H1 (cell line): Measurements from ENCODE around the gene IL2RA. TPM values are rescaled to one million over a fixed set of nuclear protein-coding genes. Genes with fewer than 3 reads are reported as not detected.

Experiments used
- CTCF ChIA-PET: fragments of 300-600 bp; sonication (Branson Sonifier 250); formaldehyde crosslinking; loops from one replicate; lab custom pipeline; 2021; ENCODE audit not compliant: partially characterized antibody; lab: Charles Lee
- POLR2A ChIA-PET: fragments of 300-600 bp; sonication (Branson Sonifier 250); formaldehyde crosslinking; loops from one replicate; lab custom pipeline; 2021; ENCODE audit warnings: inconsistent platforms; ENCODE audit not compliant: partially characterized antibody; lab: Charles Lee
- DNase-seq, 2 experiments: peaks; one replicate each; pipeline versions ENCODE4 v3.0.0 to v3.0.0-alpha.2; 2010 to 2022; ENCODE audit warnings: low spot score in 2 of 2, low read depth in 1 of 2, mixed read lengths in 1 of 2
- FAIRE-seq: peaks from 2 replicates; lab custom pipeline; 2011; peaks lifted over from hg19 to GRCh38; lab: Jason Lieb, UNC
- H2AFZ ChIP-seq: 2 replicates; pipeline ENCODE4 v1.8.1; 2012; ENCODE audit warnings: low read length, inconsistent platforms
- H2AK5ac ChIP-seq: 2 replicates; pipeline ENCODE4 v1.6.1; 2013; ENCODE audit warnings: low read depth, low read length
- H2BK120ac ChIP-seq: replicated peaks from 2 replicates; pipeline ENCODE3; 2013; ENCODE audit warnings: low read depth, low read length, inconsistent platforms
- H2BK12ac ChIP-seq: 2 replicates; pipeline ENCODE4 v1.6.1; 2013; ENCODE audit warnings: low read depth, low read length
- H2BK15ac ChIP-seq: 2 replicates; pipeline ENCODE4 v1.6.1; 2013; ENCODE audit warnings: low read length
- H2BK20ac ChIP-seq: 2 replicates; pipeline ENCODE4 v1.6.1; 2013; ENCODE audit warnings: low read length
- H2BK5ac ChIP-seq: 2 replicates; pipeline ENCODE4 v1.6.1; 2013; ENCODE audit warnings: low read depth, low read length
- H3K14ac ChIP-seq: 2 replicates; pipeline ENCODE4 v1.6.1; 2013; ENCODE audit warnings: inconsistent platforms; ENCODE audit not compliant: insufficient read length
- H3K18ac ChIP-seq: 2 replicates; pipeline ENCODE4 v1.6.1; 2013; ENCODE audit warnings: low read length; ENCODE audit errors: extremely low read depth
- H3K23ac ChIP-seq: 2 replicates; pipeline ENCODE4 v1.6.1; 2013; ENCODE audit warnings: inconsistent platforms; ENCODE audit not compliant: insufficient read length
- H3K23me2 ChIP-seq: 2 replicates; pipeline ENCODE4 v1.6.1; 2013; ENCODE audit warnings: low read depth, low read length
- H3K27ac ChIP-seq: 2 replicates; pipeline ENCODE4 v1.6.1; 2011; ENCODE audit warnings: low read depth, low read length, inconsistent platforms
- H3K27me3 ChIP-seq, 4 experiments: replicated peaks in 1 of 4; 1 replicate in 1 of 4; 2 replicates in 3 of 4; pipeline versions ENCODE4 v1.6.1 to v1.8.1; 2011 to 2013; ENCODE audit warnings: low read length in 3 of 4, mild to moderate bottlenecking in 3 of 4, inconsistent platforms in 2 of 4, mixed read lengths in 2 of 4, moderate library complexity in 1 of 4; ENCODE audit not compliant: control insufficient read depth in 3 of 4, insufficient read depth in 3 of 4; ENCODE audit errors: extremely low read depth in 1 of 4
- H3K36me3 ChIP-seq, 4 experiments: 2 replicates each; pipeline versions ENCODE4 v1.6.1 to v1.8.1; 2011 to 2013; ENCODE audit warnings: mild to moderate bottlenecking in 4 of 4, low read length in 3 of 4, moderate library complexity in 2 of 4, control low read depth in 1 of 4, inconsistent platforms in 1 of 4; ENCODE audit not compliant: insufficient read depth in 4 of 4, control insufficient read depth in 2 of 4
- H3K4ac ChIP-seq: replicated peaks from 2 replicates; pipeline ENCODE3; 2013; ENCODE audit warnings: low read length, low read depth, mixed read lengths, inconsistent platforms; ENCODE audit not compliant: insufficient read length
- H3K4me1 ChIP-seq, 4 experiments: replicated peaks in 1 of 4; 1 replicate in 1 of 4; 2 replicates in 3 of 4; pipeline versions ENCODE4 v1.6.1 to v1.8.1; 2011 to 2013; ENCODE audit warnings: low read length in 3 of 4, inconsistent platforms in 2 of 4, mixed read lengths in 1 of 4; ENCODE audit not compliant: insufficient read depth in 4 of 4, control insufficient read depth in 3 of 4
- H3K4me2 ChIP-seq, 2 experiments: 2 replicates each; pipeline versions ENCODE4 v1.6.1 to v1.8.1; 2011 to 2013; ENCODE audit warnings: low read depth in 2 of 2, low read length in 2 of 2, control low read depth in 1 of 2, inconsistent platforms in 1 of 2, mild to moderate bottlenecking in 1 of 2; ENCODE audit not compliant: insufficient read depth in 1 of 2
- H3K4me3 ChIP-seq, 4 experiments: fragments of 200-600, 300-600 bp in 1 of 4; sonication (generic), shearing (Covaris generic), sonication (Bioruptor Twin) in 1 of 4; 2 replicates each; pipeline versions ENCODE4 v1.5.1 to v1.8.1; 2011 to 2016; ENCODE audit warnings: low read length in 4 of 4, low read depth in 3 of 4, control low read depth in 2 of 4, inconsistent platforms in 2 of 4, mild to moderate bottlenecking in 2 of 4, mixed read lengths in 1 of 4, moderate library complexity in 1 of 4; ENCODE audit not compliant: insufficient read depth in 2 of 4; ENCODE audit errors: extremely low read depth in 1 of 4
- H3K56ac ChIP-seq: replicated peaks from 2 replicates; pipeline ENCODE3; 2013; ENCODE audit warnings: low read depth, mild to moderate bottlenecking, mixed read lengths, low read length, inconsistent platforms; ENCODE audit not compliant: insufficient read length
- H3K79me1 ChIP-seq: 2 replicates; pipeline ENCODE4 v1.6.1; 2013; ENCODE audit warnings: low read depth, low read length, control low read depth
- H3K79me2 ChIP-seq, 2 experiments: 2 replicates each; pipeline versions ENCODE4 v1.6.1 to v1.8.1; 2012 to 2013; ENCODE audit warnings: low read length in 2 of 2, mild to moderate bottlenecking in 2 of 2, inconsistent platforms in 1 of 2; ENCODE audit not compliant: insufficient read depth in 2 of 2, control insufficient read depth in 1 of 2
- H3K9ac ChIP-seq, 4 experiments: replicated peaks in 1 of 4; 1 replicate in 1 of 4; 2 replicates in 3 of 4; pipeline versions ENCODE4 v1.6.1 to v1.8.1; 2011 to 2013; ENCODE audit warnings: low read depth in 3 of 4, low read length in 3 of 4, control low read depth in 2 of 4, mild to moderate bottlenecking in 2 of 4, moderate library complexity in 2 of 4, inconsistent platforms in 1 of 4; ENCODE audit errors: extremely low read depth in 1 of 4
- H3K9me3 ChIP-seq, 2 experiments: 2 replicates each; pipeline versions ENCODE4 v1.6.1 to v1.8.1; 2012 to 2013; ENCODE audit warnings: mild to moderate bottlenecking in 2 of 2, moderate library complexity in 2 of 2, control low read depth in 1 of 2, inconsistent platforms in 1 of 2, low read depth in 1 of 2, low read length in 1 of 2, mixed read lengths in 1 of 2; ENCODE audit not compliant: insufficient read depth in 2 of 2
- H4K20me1 ChIP-seq, 2 experiments: replicated peaks in 1 of 2; 2 replicates each; pipeline versions ENCODE3 to v1.8.1; 2011 to 2013; ENCODE audit warnings: inconsistent platforms in 2 of 2, low read length in 2 of 2, mild to moderate bottlenecking in 1 of 2; ENCODE audit not compliant: insufficient read depth in 2 of 2, control insufficient read depth in 1 of 2
- H4K5ac ChIP-seq: 2 replicates; pipeline ENCODE4 v1.6.1; 2013; ENCODE audit warnings: low read length, low read depth, mixed read lengths, inconsistent platforms; ENCODE audit not compliant: insufficient read length
- H4K8ac ChIP-seq: 2 replicates; pipeline ENCODE4 v1.8.0; 2013; ENCODE audit warnings: mild to moderate bottlenecking, moderate library complexity, low read length, inconsistent platforms; ENCODE audit not compliant: insufficient read depth; ENCODE audit errors: extremely low read depth
- H4K91ac ChIP-seq: replicated peaks from 2 replicates; pipeline ENCODE3; 2013; ENCODE audit warnings: low read length, mixed read lengths, inconsistent platforms; ENCODE audit not compliant: insufficient read length
- CTBP2 ChIP-seq: IDR thresholded peaks from 2 replicates; pipeline ENCODE4 v1.7.0; 2011; ENCODE audit warnings: borderline replicate concordance, mild to moderate bottlenecking, moderate library complexity, mixed read lengths, low read length; ENCODE audit not compliant: insufficient read depth, insufficient read length
- ZNF274 ChIP-seq: IDR thresholded peaks from 2 replicates; pipeline ENCODE4 v1.7.0; 2012; ENCODE audit warnings: low read length, borderline replicate concordance; ENCODE audit errors: extremely low read depth
- WGBS, 2 experiments: shearing (Covaris generic) in 1 of 2; methylation state at CpG; one replicate each; pipeline versions ENCODE4 v1.1.6 to v1.1.7; 2013 to 2015; ENCODE audit warnings: low lambda C conversion rate in 2 of 2, mixed read lengths in 2 of 2, inconsistent platforms in 1 of 2, low coverage in 1 of 2, missing lambda C conversion rate in 1 of 2; ENCODE audit not compliant: insufficient replicate concordance in 2 of 2, insufficient coverage in 1 of 2, insufficient read length in 1 of 2; ENCODE audit errors: extremely low coverage in 1 of 2, missing lambda C conversion rate in 1 of 2; 5-methylcytosine and 5-hydroxymethylcytosine counted together
- polyA plus RNA-seq, 7 experiments: library from polyadenylated mRNA; depleted of rRNA in 3 of 7; stranded (reverse) in 5 of 7; unstranded in 2 of 7; fragments of >200 nt in 5 of 7; fragments of 200-250 nt in 2 of 7; gene quantifications; 1 replicate in 5 of 7; 2 replicates in 1 of 7; 4 replicates in 1 of 7; pipeline versions ENCODE4 v1.2.1 to v1.2.3, GENCODE V29; 2011 to 2013; ENCODE audit warnings: missing spikeins in 2 of 7, mixed read lengths in 2 of 7
- total RNA-seq: library from RNA; stranded (reverse); fragmentation: NEBNext Ultra II Directional; extraction: Animal tissue kit (Norgen Biotek cat#: 25700); gene quantifications from 2 replicates; pipeline ENCODE4 v1.2.1, GENCODE V29; 2021

Gene IL2RA
- total and polyA plus RNA-seq, 2 of the 8 experiments (the other 6 are each of a cell fraction or from before 2014, with no cell fraction given), result not detected

DNA sequence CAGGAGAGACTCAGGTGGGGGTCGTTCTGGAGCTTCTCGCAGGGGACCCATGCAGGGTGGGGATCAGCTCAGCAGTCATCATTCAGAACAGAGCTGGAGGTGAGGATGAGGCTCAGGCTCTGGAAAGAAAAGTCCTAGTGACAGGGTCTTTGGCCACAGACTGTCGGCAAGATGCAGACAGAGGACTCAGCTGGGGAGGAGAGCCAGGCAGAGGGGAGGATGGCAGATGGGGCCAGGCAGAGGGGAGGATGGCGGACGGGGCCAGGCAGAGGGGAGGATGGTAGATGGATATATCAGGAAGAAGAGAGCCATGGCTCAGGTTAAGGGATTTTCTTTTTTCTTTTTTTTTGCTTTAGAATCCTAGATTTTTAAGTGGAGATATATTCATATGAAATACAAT lies 77.1 kb downstream of the IL2RA start:
- Histone ChIP-seq H3K36me3 (no peaks in the 10 kb centered on the region), H3K9me3 (no peaks in the 10 kb centered on the region), H3K79me2 (no peaks in the 10 kb centered on the region), H3K56ac (no peak overlapping the region), H2BK12ac (no peak overlapping the region), H3K9ac (no peak overlapping the region), H2BK5ac (no peak overlapping the region), H4K20me1 (no peaks in the 10 kb centered on the region), H2BK15ac (no peak overlapping the region), H3K27ac (no peak overlapping the region), H3K27me3 (no peaks in the 10 kb centered on the region; a peak in 2 of 7 replicates), H3K4me2 (no peak overlapping the region), H2BK120ac (no peak overlapping the region), H2AK5ac (no peak overlapping the region), H3K14ac (no peak overlapping the region), H3K23ac (no peak overlapping the region), H3K4ac (no peak overlapping the region), H4K8ac (0 out of 2 replicates have a peak overlapping the region, but pooled peaks have one; percentile 51), H3K4me1 (no peaks in the 10 kb centered on the region), H3K4me3 (no peak overlapping the region), H3K23me2 (no peaks in the 10 kb centered on the region), H4K5ac (no peak overlapping the region), H2AFZ (no peak overlapping the region), H3K18ac (no peak overlapping the region), H2BK20ac (no peak overlapping the region), H3K79me1 (no peaks in the 10 kb centered on the region), H4K91ac (no peak overlapping the region)
- no peak for DNase-seq
- ChIA-PET CTCF (interaction anchor here (1.4 kb wide), 1 partner anchor 29 kb away, joined by 3 read pairs; no protein-coding TSS in a partner anchor), POLR2A (no interaction called here)
- FAIRE-seq, result no peak
- 95% methylated on average over 5 of the region's 5 CpGs; no CpG with 5 or more reads in 1 of the 2 experiments for WGBS, 2 experiments
- TF ChIP-seq CTBP2, result no peak
- no peak for TF ChIP-seq ZNF274
